Skeletal muscle tissue (tissue), 4 donors: ENCODE results near the gene UGGT1. TPM values are rescaled to one million over a fixed set of nuclear protein-coding genes. Genes with fewer than 3 reads are reported as not detected.

ENCODE experiments used
- H3K27ac ChIP-seq: one replicate; pipeline ENCODE4 v1.7.0; 2013; ENCODE audit warnings: mild to moderate bottlenecking, low read depth, low read length, inconsistent platforms
- H3K27me3 ChIP-seq, 3 donors: one replicate each; pipeline ENCODE4 v1.7.0; 2013; ENCODE audit warnings: low read length in 3 of 3; ENCODE audit not compliant: control insufficient read depth in 3 of 3, insufficient read depth in 3 of 3
- H3K36me3 ChIP-seq, 3 donors: one replicate each; pipeline ENCODE4 v1.7.0; 2013; ENCODE audit warnings: low read length in 3 of 3; ENCODE audit not compliant: control insufficient read depth in 3 of 3, insufficient read depth in 3 of 3
- H3K4me1 ChIP-seq, 3 donors: one replicate each; pipeline ENCODE4 v1.7.0; 2013; ENCODE audit warnings: low read length in 3 of 3, mild to moderate bottlenecking in 3 of 3; ENCODE audit not compliant: control insufficient read depth in 3 of 3, insufficient read depth in 3 of 3
- H3K4me3 ChIP-seq, 3 donors: one replicate each; pipeline ENCODE4 v1.7.0; 2013; ENCODE audit warnings: low read length in 3 of 3
- H3K9ac ChIP-seq, 3 donors: one replicate each; pipeline ENCODE4 v1.7.0; 2013; ENCODE audit warnings: low read length in 3 of 3, mild to moderate bottlenecking in 3 of 3, moderate library complexity in 2 of 3, low read depth in 1 of 3
- H3K9me3 ChIP-seq, 3 donors: one replicate each; pipeline ENCODE4 v1.7.0; 2013; ENCODE audit warnings: low read length in 3 of 3; ENCODE audit not compliant: control insufficient read depth in 3 of 3
- total RNA-seq: library from RNA; depleted of rRNA; stranded (reverse); fragments of >200 nt; gene quantifications from one replicate; pipeline ENCODE4 v1.2.3, GENCODE V29; 2014
- donor health status: Osteomylitis.

Gene UGGT1
- total RNA-seq, 1 donor from 2014 or later, result 30.3 TPM

- peaks cover 0 to 4% (median 2%) of the 10 kb centered on the region in 3 donors for H3K4me1 ChIP-seq
- no peak overlapping the region for H3K27ac ChIP-seq
- no peaks in the 10 kb centered on the region for H3K9me3 ChIP-seq
- peaks cover 2 to 37% (median 27%) of the 10 kb centered on the region in 3 donors for H3K36me3 ChIP-seq
- H3K9ac ChIP-seq, result no peak overlapping the region
- H3K27me3 ChIP-seq, result no peaks in the 10 kb centered on the region
- H3K4me3 ChIP-seq, result no peak overlapping the region
Observed at GRCh38 chr2:128153786-128154185, 62.8 kb downstream of the UGGT1 start.

DNA sequence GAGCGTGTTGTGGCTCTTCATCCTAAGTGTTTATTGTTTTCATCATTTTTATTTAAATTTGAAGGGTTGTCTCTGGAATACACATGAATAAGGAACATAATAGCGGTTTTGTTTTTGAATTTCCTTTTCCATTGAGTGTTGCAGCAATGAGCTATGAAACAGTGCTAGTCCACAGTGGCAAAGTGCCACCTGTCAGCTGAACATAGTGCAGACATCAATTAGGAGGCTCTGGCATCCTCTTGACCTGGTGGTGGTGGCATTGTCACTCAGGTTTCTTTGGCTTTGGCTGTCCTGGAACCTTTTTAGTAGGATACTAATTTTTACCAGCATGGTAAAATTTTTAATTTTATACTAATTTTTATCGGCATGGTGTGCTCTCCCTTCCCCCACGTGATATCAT, 63.2 kb downstream of the UGGT1 start:
- Histone ChIP-seq H3K27me3 (no peaks in the 10 kb centered on the region), H3K9me3 (no peaks in the 10 kb centered on the region)

DNA sequence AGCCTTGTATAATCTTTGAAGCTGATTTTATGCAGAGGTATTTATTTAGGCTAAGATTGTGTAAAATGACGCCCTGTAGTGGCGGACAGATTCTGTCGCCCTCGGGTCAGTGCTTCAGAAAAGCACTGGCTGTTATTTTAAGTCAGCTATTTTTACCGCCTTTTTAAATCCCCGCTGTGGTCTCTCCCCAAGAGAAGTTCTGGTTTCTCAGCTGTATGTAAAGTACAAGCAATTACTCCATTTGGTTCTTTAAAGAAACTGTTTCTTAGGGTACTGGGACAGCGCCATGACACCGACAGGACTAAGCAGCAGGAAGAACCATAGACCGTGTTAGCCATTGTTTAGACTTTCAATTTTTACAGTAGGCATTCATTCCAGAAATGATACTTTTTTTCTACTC, 65.0 kb downstream of the UGGT1 start:
- Histone ChIP-seq H3K4me1 (peaks cover 0 to 4% (median 2%) of the 10 kb centered on the region in 3 donors), H3K36me3 (peaks cover 2 to 43% (median 34%) of the 10 kb centered on the region in 3 donors), H3K27me3 (no peaks in the 10 kb centered on the region), H3K4me3 (no peak overlapping the region), H3K9me3 (no peaks in the 10 kb centered on the region), H3K9ac (no peak overlapping the region), H3K27ac (no peak overlapping the region)

More for the DNA sequence above, 63.2 kb downstream of the UGGT1 start:
- H3K4me1 ChIP-seq, result peaks cover 0 to 4% (median 2%) of the 10 kb centered on the region in 3 donors
- peaks cover 2 to 37% (median 25%) of the 10 kb centered on the region in 3 donors for H3K36me3 ChIP-seq
- H3K9ac ChIP-seq, result no peak overlapping the region
- no peak overlapping the region for H3K27ac ChIP-seq
- H3K4me3 ChIP-seq, result no peak overlapping the region

DNA sequence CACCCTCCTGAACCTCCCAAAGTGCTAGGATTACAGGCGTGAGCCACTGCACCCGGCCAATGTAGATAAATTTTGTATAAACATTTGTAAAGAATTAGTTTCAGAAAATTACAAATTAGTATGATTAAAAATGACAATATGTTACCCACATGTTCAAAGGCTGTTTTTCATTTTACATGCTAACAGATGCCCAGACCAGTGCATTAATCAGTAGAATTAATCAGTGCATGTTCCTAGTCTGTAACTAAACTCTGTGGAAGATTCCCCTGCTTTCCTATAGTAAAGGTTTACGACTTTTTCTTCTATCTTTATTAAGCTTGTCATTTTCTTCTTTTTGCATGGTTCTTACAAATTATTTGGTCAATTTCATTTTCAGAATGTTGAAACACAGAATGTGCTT, 65.8 kb downstream of the UGGT1 start:
- Histone ChIP-seq H3K4me1 (peaks cover 0 to 4% (median 2%) of the 10 kb centered on the region in 3 donors), H3K27ac (no peak overlapping the region), H3K36me3 (peaks cover 2 to 46% (median 36%) of the 10 kb centered on the region in 3 donors), H3K4me3 (no peak overlapping the region), H3K9ac (no peak overlapping the region), H3K27me3 (no peaks in the 10 kb centered on the region), H3K9me3 (no peaks in the 10 kb centered on the region)

DNA sequence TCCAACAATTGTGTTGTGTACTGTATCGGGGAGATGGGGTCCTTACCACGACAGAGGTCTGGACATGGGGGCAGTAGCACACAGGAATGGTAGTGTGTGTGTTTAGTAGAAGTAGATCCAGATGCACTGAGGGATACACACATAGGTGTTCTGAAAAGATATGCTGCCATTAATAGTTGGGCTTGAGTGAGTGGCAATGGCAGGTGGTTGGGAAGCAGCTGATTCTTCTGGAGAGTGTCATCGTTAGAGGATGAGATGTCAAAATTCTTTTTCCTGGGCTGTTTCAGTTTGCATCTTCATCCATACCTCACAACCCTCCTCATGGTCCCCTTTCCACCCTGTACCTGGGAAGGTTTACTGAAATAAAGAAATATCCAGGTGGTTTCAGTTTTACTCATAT, 66.6 kb downstream of the UGGT1 start:
- H3K36me3 ChIP-seq, result peaks cover 4 to 50% (median 38%) of the 10 kb centered on the region in 3 donors

DNA sequence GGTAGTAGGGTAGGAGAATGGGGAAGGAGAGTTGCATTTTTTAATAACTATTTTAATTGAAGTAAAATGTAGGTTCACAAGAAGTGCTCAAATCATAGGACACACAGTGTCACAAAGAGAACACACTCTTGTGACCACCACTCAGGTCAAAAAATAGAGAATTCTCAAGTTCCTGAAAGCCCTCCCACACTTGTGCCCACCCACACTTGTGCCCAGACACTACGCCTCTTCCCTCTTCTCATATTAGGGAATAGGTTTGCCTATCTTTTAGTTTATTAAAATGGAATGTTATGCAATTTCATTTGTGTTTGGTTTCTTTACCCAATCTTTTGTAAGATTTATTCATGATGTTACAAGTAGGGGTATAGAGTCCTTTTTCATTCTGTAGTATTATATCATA, 67.2 kb downstream of the UGGT1 start:
- no peak overlapping the region for H3K4me3 ChIP-seq
- no peaks in the 10 kb centered on the region for H3K9me3 ChIP-seq
- peaks cover 6 to 53% (median 36%) of the 10 kb centered on the region in 3 donors for H3K36me3 ChIP-seq
- peak overlapping the region; percentile 29 for H3K27ac ChIP-seq
- peaks cover 0 to 4% (median 2%) of the 10 kb centered on the region in 3 donors for H3K4me1 ChIP-seq
- no peaks in the 10 kb centered on the region for H3K27me3 ChIP-seq
- H3K9ac ChIP-seq, result no peak overlapping the region

More for the DNA sequence above, 66.6 kb downstream of the UGGT1 start:
- Histone ChIP-seq H3K4me1 (peaks cover 0 to 4% (median 2%) of the 10 kb centered on the region in 3 donors), H3K4me3 (no peak overlapping the region), H3K27ac (peak overlapping the region; percentile 29), H3K9me3 (no peaks in the 10 kb centered on the region), H3K27me3 (no peaks in the 10 kb centered on the region), H3K9ac (no peak overlapping the region)

DNA sequence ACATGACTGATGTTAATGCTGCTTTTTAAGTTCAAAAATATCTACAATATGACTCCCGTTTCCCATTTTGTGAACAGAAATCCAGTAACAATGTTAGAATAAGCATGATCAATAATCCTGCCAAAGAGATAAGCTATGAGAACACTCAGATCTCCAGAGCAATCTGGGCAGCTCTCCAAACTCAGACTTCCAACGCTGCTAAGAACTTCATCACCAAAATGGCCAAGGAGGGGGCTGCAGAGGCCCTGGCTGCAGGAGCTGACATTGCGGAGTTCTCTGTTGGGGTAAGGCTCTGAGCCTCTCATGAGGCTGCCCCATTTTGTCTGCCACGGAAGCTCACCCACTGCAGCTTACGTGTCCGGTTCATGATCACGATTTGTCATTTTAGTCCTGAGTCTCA, 68.4 kb downstream of the UGGT1 start:
- Histone ChIP-seq H3K9me3 (no peaks in the 10 kb centered on the region), H3K4me1 (peaks cover 0 to 4% (median 2%) of the 10 kb centered on the region in 3 donors), H3K27ac (no peak overlapping the region), H3K9ac (no peak overlapping the region), H3K36me3 (peaks cover 4 to 50% (median 28%) of the 10 kb centered on the region in 3 donors), H3K27me3 (no peaks in the 10 kb centered on the region), H3K4me3 (no peak overlapping the region)

- no peak overlapping the region for H3K27ac ChIP-seq
- no peaks in the 10 kb centered on the region for H3K27me3 ChIP-seq
- no peak overlapping the region for H3K9ac ChIP-seq
- H3K4me1 ChIP-seq, result peaks cover 0 to 4% (median 2%) of the 10 kb centered on the region in 3 donors
- peaks cover 9 to 50% (median 34%) of the 10 kb centered on the region in 3 donors for H3K36me3 ChIP-seq
- no peaks in the 10 kb centered on the region for H3K9me3 ChIP-seq
- H3K4me3 ChIP-seq, result no peak overlapping the region
Observed at GRCh38 chr2:128160616-128161275, 69.7 kb downstream of the UGGT1 start.

DNA sequence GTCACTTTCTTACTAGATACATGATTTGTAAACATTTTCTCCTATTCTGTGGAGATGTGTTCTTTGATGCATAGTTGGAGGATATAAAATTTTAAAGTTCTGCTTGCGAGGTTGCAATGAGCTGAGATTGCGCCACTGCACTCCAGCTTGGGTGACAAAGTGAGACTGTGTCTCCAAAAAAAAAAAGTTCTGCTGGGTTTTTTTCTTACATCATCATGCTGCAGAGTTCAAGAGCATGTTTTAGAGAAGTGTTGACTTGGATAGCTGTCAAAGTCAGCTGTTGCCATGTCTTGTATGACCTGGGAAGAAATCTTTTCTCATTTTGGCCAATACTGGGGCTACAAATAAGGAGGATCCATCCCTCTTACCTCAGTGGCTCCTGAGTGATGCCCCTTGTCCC, 71.3 kb downstream of the UGGT1 start:
- Histone ChIP-seq H3K4me1 (peaks cover 0 to 4% (median 2%) of the 10 kb centered on the region in 3 donors), H3K4me3 (no peak overlapping the region), H3K27ac (no peak overlapping the region), H3K36me3 (peaks cover 15 to 52% (median 45%) of the 10 kb centered on the region in 3 donors), H3K27me3 (no peaks in the 10 kb centered on the region), H3K9ac (no peak overlapping the region), H3K9me3 (no peaks in the 10 kb centered on the region)

DNA sequence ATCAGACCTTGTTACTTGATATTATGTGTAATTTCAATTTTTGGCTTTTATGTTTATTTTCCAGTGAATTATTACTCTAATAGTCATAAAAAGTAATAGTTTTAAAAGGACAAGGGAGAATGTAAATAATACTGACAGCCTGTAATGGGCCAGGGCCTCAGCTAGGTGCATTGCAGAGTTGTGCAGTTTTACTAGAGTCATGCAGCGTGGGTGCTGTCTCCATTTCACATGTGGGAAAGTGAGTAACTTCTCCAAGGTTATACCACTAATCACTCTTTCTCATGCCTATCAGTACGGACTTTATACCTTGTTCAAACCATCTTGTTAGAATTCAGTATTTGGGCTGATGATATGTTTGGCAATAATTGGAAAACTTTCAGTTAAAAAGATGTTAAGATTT, 73.3 kb downstream of the UGGT1 start:
- Histone ChIP-seq H3K27ac (no peak overlapping the region), H3K9ac (no peak overlapping the region), H3K4me1 (no peaks in the 10 kb centered on the region), H3K9me3 (no peaks in the 10 kb centered on the region), H3K36me3 (peaks cover 19 to 49% (median 46%) of the 10 kb centered on the region in 3 donors), H3K4me3 (no peak overlapping the region), H3K27me3 (no peaks in the 10 kb centered on the region)
